HepG2 (cell line): ENCODE measurements around the gene PARS2.

Experiments used
- ATF2 ChIP-seq: sonication (generic); formaldehyde crosslinking; IDR thresholded peaks from 2 replicates; pipeline ENCODE4 v1.4.0; 2020; ENCODE audit warnings: missing genetic modification reagents
- CAMTA2 ChIP-seq: sonication (generic); formaldehyde crosslinking; IDR thresholded peaks from 2 replicates; pipeline ENCODE4 v1.4.0; 2020; ENCODE audit warnings: mild to moderate bottlenecking, missing genetic modification reagents, borderline replicate concordance
- CREB1 ChIP-seq, 2 experiments: fragments of 450-650 bp in 1 of 2; IDR thresholded peaks; 2 replicates each; pipeline ENCODE4 v1.6.1; 2016 to 2017; ENCODE audit warnings: control low read depth in 1 of 2, mild to moderate bottlenecking in 1 of 2, missing compliant biosample characterization in 1 of 2, missing genetic modification characterization in 1 of 2
- CTCF ChIP-seq: sonication (generic); formaldehyde crosslinking; IDR thresholded peaks from 2 replicates; pipeline ENCODE4 v1.5.0; 2020; ENCODE audit warnings: mild to moderate bottlenecking, missing genetic modification reagents, moderate library complexity
- HDAC2 ChIP-seq: sonication (generic); formaldehyde crosslinking; IDR thresholded peaks from 2 replicates; pipeline ENCODE4 v1.4.0; 2020; ENCODE audit warnings: missing genetic modification reagents
- PCBP1 ChIP-seq: fragments of 200-400 bp; formaldehyde crosslinking; IDR thresholded peaks from 2 replicates; pipeline ENCODE4 v1.6.1; 2017; ENCODE audit warnings: mild to moderate bottlenecking, low read depth, low read length, borderline replicate concordance
- POLR2AphosphoS5 ChIP-seq: IDR thresholded peaks from 2 replicates; pipeline ENCODE4 v1.6.1; 2012; ENCODE audit warnings: low read depth, low read length
- PRMT3 ChIP-seq: sonication (generic); formaldehyde crosslinking; IDR thresholded peaks from 2 replicates; pipeline ENCODE4 v1.8.1; 2022; ENCODE audit warnings: low read depth, mild to moderate bottlenecking, moderate library complexity, missing genetic modification reagents, borderline replicate concordance
- REPIN1 ChIP-seq: sonication (generic); formaldehyde crosslinking; IDR thresholded peaks from 2 replicates; pipeline ENCODE4 v1.8.0; 2022; ENCODE audit warnings: missing genetic modification reagents, low read depth, mild to moderate bottlenecking, borderline replicate concordance
- REST ChIP-seq, 2 experiments: IDR thresholded peaks; 2 replicates each; pipeline ENCODE4 v1.6.1; 2011 to 2012; ENCODE audit warnings: low read length in 2 of 2, borderline replicate concordance in 1 of 2, low read depth in 1 of 2, mild to moderate bottlenecking in 1 of 2, moderate library complexity in 1 of 2
- SRF ChIP-seq: IDR thresholded peaks from 2 replicates; pipeline ENCODE4 v1.6.1; 2011; ENCODE audit warnings: mild to moderate bottlenecking, low read depth, low read length, moderate library complexity
- ZNF260 ChIP-seq: sonication (generic); formaldehyde crosslinking; IDR thresholded peaks from 2 replicates; pipeline ENCODE4 v1.4.0; 2020; ENCODE audit warnings: missing genetic modification reagents, low read depth, mild to moderate bottlenecking, borderline replicate concordance
- ZNF318 ChIP-seq: sonication (generic); formaldehyde crosslinking; IDR thresholded peaks from 2 replicates; pipeline ENCODE4 v1.4.0; 2020; ENCODE audit warnings: mild to moderate bottlenecking, missing genetic modification reagents

- no peak for TF ChIP-seq PRMT3 (CRISPR knock-in tag)
- no peak for TF ChIP-seq PCBP1
- no peak for TF ChIP-seq ZNF318 (CRISPR knock-in tag)
- TF ChIP-seq CTCF (CRISPR knock-in tag), result no peak
- TF ChIP-seq POLR2AphosphoS5, result no peak
- no peak for TF ChIP-seq ATF2
- TF ChIP-seq REST (IDR thresholded peaks at IDR 0.05; ENCODE audit: borderline replicate concordance in 1 of 2, low read depth in 1 of 2, low read length in 2 of 2), result no peak
- TF ChIP-seq SRF, result no peak
- no peak for TF ChIP-seq CREB1 (IDR thresholded peaks at IDR 0.05)
- no peak for TF ChIP-seq CREB1 (CRISPR knock-in tag; IDR thresholded peaks at IDR 0.05)
- TF ChIP-seq REPIN1 (CRISPR knock-in tag), result no peak
- no peak for TF ChIP-seq HDAC2 (CRISPR knock-in tag)
- TF ChIP-seq CAMTA2 (CRISPR knock-in tag), result no peak
- TF ChIP-seq ZNF260 (CRISPR knock-in tag), result no peak
Measured at GRCh38 chr1:54728027-54728426, 36.3 kb downstream of the PARS2 start.
